Fibroblast of the aortic adventitia (primary cell): ENCODE results near the gene NAV2. TPM values are rescaled to one million over a fixed set of nuclear protein-coding genes. Genes with fewer than 3 reads are reported as not detected.

Experiments used
- DNase-seq: peaks from one replicate; pipeline ENCODE4 v3.0.0-alpha.2; 2010; ENCODE audit warnings: low read depth
- H3K4me3 ChIP-seq: 2 replicates; pipeline ENCODE4 v1.5.1; 2011; ENCODE audit warnings: low read depth, mild to moderate bottlenecking, control low read depth, low read length, moderate library complexity
- total RNA-seq: library from RNA; depleted of rRNA; stranded (reverse); fragments of >200 nt; gene quantifications from 2 replicates; pipeline ENCODE4 v1.2.3, GENCODE V29; 2012; ENCODE audit warnings: low replicate concordance
- TF ChIP-seq, protein P1 (sequence below): IDR thresholded peaks from 2 replicates; pipeline ENCODE4 v1.5.1; 2011; ENCODE audit warnings: mild to moderate bottlenecking, low read length, control low read depth, inconsistent platforms; ENCODE audit not compliant: insufficient read depth

The NAV2 gene
- total RNA-seq, 1 donor: 44.6 TPM

DNA sequence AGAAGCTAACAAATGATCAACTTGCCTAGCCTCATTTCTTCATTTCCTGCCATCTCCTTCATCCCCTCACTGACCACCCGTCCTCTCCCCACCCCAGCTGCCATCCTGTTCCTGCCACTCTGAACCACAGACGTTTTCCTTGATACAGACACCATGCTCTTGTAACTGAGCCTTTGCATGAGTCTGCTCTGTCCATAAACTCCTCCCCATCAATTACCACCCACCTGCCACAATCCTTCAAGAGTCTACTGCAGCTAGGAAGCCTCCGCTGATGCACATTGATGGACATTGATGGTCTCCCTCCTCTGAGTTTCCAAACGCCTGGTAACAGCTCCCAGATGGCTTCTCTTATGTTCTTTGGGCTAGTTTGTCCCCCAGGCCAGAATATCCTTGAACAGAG lies 253.8 kb downstream of the NAV2 start:
- DNase-seq: no peak
- TF ChIP-seq, protein P1, sequence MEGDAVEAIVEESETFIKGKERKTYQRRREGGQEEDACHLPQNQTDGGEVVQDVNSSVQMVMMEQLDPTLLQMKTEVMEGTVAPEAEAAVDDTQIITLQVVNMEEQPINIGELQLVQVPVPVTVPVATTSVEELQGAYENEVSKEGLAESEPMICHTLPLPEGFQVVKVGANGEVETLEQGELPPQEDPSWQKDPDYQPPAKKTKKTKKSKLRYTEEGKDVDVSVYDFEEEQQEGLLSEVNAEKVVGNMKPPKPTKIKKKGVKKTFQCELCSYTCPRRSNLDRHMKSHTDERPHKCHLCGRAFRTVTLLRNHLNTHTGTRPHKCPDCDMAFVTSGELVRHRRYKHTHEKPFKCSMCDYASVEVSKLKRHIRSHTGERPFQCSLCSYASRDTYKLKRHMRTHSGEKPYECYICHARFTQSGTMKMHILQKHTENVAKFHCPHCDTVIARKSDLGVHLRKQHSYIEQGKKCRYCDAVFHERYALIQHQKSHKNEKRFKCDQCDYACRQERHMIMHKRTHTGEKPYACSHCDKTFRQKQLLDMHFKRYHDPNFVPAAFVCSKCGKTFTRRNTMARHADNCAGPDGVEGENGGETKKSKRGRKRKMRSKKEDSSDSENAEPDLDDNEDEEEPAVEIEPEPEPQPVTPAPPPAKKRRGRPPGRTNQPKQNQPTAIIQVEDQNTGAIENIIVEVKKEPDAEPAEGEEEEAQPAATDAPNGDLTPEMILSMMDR: no peak
- no peak overlapping the region for H3K4me3 ChIP-seq

DNA sequence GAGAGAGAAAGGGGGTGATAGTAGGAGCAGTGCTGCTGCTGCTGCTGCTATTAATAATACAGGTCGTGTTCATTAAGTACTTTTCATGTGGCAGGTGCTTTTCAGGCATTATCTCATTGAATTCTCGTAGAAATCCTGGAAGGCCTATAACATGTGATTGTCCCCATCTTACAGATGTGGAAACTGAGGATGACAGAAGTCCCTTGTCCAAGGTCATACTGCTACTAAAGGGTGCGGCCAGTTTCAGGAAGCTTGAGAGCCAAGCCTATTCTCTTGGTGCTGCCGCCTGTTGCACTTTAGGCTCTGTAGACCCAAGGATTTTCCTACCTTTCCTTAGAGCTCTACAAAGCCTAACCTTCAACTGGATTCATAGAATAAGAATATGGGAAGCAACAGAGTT lies 254.3 kb downstream of the NAV2 start:
- DNase-seq: no peak
- no peak overlapping the region for H3K4me3 ChIP-seq
- TF ChIP-seq, protein P1: no peak

DNA sequence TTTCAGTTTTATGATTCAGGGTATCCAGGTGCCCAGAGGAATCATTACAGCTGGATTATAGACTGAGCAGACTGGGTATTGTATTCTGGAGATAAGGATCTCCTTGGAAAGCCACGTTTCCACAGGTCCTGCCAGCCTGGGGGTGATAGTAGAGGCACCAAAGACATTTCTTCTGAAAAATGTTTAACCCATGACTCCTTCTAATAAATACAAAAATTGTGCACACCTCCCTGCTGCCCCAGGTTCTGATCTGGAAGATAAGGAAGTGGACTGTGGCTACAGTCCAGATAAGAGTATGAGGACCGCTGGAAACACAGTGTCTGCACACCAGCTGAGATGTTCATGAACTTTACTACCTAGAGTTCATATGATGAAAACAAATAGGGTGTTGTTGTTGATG lies 255.2 kb downstream of the NAV2 start:
- TF ChIP-seq, protein P1: no peak
- H3K4me3 ChIP-seq: no peak overlapping the region
- DNase-seq: no peak

DNA sequence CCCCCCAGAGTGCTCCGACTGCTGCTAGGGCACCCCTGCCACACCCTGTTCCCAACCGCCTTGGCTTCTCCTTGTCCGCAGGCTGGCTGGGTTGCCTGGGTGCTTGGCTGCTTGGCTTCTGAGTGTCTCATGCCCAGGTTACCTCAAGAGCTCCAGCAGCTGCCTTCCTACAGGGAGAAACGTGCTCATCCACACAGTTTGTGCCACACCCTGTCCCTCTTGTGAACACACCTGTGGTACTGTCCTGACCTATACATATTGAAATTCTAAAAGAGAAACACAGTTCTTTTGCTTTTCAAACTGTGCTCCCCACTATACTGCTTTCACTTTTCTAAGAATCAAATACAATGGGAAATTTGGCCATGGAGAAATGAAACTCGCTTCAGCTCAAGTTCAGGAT lies 256.2 kb downstream of the NAV2 start:
- no peak for DNase-seq
- TF ChIP-seq, protein P1: no peak
- no peak overlapping the region for H3K4me3 ChIP-seq

DNA sequence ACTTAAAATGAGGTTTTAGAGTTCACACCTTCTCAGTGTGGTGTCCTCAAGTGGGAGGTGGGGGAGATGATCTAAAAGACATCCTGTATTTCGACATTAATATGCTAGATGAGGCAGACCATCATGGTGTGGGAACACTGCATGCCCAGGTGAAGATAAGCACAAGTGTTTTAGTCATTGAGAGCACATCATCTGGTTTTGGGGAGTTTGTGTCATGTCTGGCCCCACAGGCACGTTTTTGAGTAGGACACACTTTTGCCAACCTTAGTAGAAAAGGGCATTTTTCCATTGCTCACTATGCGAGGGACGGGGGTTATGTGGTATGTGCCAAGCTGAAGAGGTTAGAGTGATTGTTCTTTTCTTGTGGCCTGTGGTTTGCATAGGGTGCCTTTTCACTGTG lies 258.3 kb downstream of the NAV2 start:
- H3K4me3 ChIP-seq: no peak overlapping the region
- TF ChIP-seq, protein P1: no peak

DNA sequence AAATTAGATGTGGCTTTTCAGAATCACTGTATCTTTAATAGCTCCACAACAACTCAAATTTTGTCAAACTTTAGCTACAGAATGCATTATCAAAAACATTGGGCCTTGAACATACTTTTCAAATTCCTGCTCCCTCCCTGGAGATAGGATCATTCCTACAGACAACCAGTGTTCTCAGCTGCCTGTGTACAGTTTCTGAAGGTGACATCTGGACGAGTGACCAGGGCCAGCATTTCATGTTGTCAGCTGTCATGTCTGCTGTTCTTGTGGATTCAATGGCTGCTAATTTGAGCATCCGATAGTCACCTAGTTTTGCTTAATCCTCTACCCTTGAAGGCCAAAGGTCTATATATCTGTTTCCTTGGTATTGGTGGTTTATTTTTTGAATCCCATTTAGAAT lies 259.5 kb downstream of the NAV2 start:
- H3K4me3 ChIP-seq: no peak overlapping the region
- TF ChIP-seq, protein P1: no peak
- DNase-seq: no peak

More for the DNA sequence above, 258.3 kb downstream of the NAV2 start:
- DNase-seq: no peak

DNA sequence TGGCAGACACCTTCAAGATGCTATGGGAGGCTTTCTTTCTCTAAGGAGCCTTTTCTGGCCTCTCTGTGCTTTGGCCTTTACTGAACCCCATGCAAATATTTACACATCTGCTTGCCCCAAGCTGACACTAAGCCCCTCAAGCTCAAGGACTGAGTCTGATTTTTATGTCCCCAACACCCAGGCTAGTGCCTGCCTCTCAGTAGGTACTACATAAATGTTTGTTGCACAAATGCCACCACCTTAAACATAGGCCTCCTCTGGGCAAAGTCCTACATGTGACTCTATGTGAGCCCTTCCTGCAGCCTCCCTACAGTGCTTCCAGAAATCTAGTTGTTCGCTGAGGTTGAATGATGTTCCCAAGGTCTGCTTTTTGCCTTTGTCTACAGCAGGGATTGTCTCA lies 260.0 kb downstream of the NAV2 start:
- TF ChIP-seq, protein P1: no peak
- no peak overlapping the region for H3K4me3 ChIP-seq
- no peak for DNase-seq
